ENCODE measurements around the gene SYT15. TPM values are rescaled to one million over a fixed set of nuclear protein-coding genes. Genes with fewer than 3 reads are reported as not detected.

Gene SYT15
- total and polyA plus RNA-seq, 2 of the 13 experiments (the other 11 are each of a cell fraction or from before 2014, with no cell fraction given), result 0.24 to 0.38 TPM

DNA sequence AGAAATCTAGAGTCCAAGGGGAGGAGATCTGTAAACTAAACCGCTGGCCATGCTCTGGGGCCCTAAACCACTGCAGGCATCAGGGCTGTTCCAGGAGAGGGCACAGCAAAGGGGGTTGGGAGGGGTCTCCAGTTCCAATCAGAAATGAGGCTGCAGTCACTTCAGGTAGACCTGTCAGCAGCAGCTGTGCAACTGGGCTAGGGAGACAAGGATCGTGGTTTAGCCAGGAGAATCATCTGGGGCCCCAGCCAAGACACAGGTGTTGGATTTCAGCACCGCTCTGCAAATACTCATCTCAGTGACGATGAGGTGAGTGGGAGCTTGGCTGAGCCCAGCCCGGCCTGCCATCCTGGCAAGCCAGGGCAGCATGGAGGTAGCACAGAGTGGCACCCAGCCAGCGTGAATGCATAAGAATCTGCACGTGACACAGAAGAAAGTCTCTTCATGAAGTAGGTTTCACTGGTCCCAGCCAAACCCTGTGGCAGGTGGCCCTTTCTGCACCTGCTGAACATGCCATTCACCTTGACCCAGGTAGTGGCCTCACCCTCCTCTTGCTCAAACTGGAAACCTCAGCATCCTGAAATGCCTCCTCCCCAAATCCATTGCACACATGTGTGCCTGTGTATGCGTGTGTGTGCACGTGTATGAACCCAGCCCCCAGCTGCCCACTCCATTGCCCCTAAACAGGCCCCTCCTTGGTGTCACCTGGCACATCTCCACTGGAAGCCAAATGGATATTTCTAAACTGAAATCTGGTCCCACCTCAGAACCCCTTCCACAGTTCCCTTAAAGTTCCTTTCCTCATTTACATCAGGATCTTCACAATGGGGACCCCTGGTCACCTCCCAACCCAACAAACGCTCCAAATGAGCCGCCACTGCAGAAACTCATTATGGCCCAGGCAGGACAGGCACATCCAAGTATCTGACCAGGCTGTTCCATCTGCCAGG, 32.1 kb upstream of the SYT15 start:
- Histone ChIP-seq H2AFZ (ENCODE audit: low read length) (no peak overlapping the region), H3K9me3 (ENCODE audit: low read length) (no peaks in the 10 kb centered on the region), H3K27me3 (ENCODE audit: control insufficient read depth in 1 of 2, insufficient read depth in 2 of 2, low read length in 2 of 2) (peaks cover 11 to 56% of the 10 kb centered on the region in 2 experiments), H3K4me1 (ENCODE audit: insufficient read depth, low read length) (no peaks in the 10 kb centered on the region), H3K27ac (ENCODE audit: extremely low read length, insufficient read depth, low read length) (no peak overlapping the region), H3K9ac (ENCODE audit: insufficient read depth, low read depth, low read length) (no peak overlapping the region), H3K79me2 (ENCODE audit: insufficient read depth, low read length) (no peaks in the 10 kb centered on the region), H4K20me1 (ENCODE audit: insufficient read depth, low read length) (no peaks in the 10 kb centered on the region), H3K4me3 (replicated peaks in 1 of 3; ENCODE audit: insufficient read depth in 1 of 3, low read depth in 2 of 3, low read length in 3 of 3) (no peak overlapping the region), H3K36me3 (replicated peaks in 1 of 2; ENCODE audit: control insufficient read depth in 1 of 2, insufficient read depth in 2 of 2, low read length in 2 of 2) (no peaks in the 10 kb centered on the region), H3K4me2 (ENCODE audit: low read depth, low read length) (no peak overlapping the region)
- WGBS (ENCODE audit: low lambda C conversion rate), result 13% methylated on average over 10 of the region's 11 CpGs
- ChIA-PET CTCF (ENCODE audit: low intra/inter-chr PET ratio, low total read pairs) (no interaction called here), POLR2A (no interaction called here)
- in situ Hi-C loops (cut with HindIII; ENCODE audit: extremely low pct_ligation_motif_present, low pct_unique_long_range_greater_than_20kb), result no loop called here
- ATAC-seq (no peak), FAIRE-seq (no peak), DNase-seq (ENCODE audit: low spot score) (no peak)
- TF ChIP-seq KLF11 (CRISPR knock-in tag; IDR thresholded peaks at IDR 0.05) (no peak), CENPX (CRISPR knock-in tag; IDR thresholded peaks at IDR 0.05) (no peak), ZNF766 (CRISPR knock-in tag; IDR thresholded peaks at IDR 0.05; ENCODE audit: borderline replicate concordance) (0 out of 2 replicates have a peak, but pooled peaks have one; percentile 6), ZNF878 (CRISPR knock-in tag; IDR thresholded peaks at IDR 0.05) (no peak), SP4 (CRISPR knock-in tag; IDR thresholded peaks at IDR 0.05) (no peak), ZNF747 (CRISPR knock-in tag; IDR thresholded peaks at IDR 0.05; ENCODE audit: borderline replicate concordance) (no peak)
- TF ChIP-seq, protein P1, sequence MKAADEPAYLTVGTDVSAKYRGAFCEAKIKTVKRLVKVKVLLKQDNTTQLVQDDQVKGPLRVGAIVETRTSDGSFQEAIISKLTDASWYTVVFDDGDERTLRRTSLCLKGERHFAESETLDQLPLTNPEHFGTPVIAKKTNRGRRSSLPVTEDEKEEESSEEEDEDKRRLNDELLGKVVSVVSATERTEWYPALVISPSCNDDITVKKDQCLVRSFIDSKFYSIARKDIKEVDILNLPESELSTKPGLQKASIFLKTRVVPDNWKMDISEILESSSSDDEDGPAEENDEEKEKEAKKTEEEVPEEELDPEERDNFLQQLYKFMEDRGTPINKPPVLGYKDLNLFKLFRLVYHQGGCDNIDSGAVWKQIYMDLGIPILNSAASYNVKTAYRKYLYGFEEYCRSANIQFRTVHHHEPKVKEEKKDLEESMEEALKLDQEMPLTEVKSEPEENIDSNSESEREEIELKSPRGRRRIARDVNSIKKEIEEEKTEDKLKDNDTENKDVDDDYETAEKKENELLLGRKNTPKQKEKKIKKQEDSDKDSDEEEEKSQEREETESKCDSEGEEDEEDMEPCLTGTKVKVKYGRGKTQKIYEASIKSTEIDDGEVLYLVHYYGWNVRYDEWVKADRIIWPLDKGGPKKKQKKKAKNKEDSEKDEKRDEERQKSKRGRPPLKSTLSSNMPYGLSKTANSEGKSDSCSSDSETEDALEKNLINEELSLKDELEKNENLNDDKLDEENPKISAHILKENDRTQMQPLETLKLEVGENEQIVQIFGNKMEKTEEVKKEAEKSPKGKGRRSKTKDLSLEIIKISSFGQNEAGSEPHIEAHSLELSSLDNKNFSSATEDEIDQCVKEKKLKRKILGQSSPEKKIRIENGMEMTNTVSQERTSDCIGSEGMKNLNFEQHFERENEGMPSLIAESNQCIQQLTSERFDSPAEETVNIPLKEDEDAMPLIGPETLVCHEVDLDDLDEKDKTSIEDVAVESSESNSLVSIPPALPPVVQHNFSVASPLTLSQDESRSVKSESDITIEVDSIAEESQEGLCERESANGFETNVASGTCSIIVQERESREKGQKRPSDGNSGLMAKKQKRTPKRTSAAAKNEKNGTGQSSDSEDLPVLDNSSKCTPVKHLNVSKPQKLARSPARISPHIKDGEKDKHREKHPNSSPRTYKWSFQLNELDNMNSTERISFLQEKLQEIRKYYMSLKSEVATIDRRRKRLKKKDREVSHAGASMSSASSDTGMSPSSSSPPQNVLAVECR (CRISPR knock-in tag; IDR thresholded peaks at IDR 0.05; ENCODE audit: borderline replicate concordance), result 0 out of 2 replicates have a peak, but pooled peaks have one; percentile 27
- TF ChIP-seq, protein P2, sequence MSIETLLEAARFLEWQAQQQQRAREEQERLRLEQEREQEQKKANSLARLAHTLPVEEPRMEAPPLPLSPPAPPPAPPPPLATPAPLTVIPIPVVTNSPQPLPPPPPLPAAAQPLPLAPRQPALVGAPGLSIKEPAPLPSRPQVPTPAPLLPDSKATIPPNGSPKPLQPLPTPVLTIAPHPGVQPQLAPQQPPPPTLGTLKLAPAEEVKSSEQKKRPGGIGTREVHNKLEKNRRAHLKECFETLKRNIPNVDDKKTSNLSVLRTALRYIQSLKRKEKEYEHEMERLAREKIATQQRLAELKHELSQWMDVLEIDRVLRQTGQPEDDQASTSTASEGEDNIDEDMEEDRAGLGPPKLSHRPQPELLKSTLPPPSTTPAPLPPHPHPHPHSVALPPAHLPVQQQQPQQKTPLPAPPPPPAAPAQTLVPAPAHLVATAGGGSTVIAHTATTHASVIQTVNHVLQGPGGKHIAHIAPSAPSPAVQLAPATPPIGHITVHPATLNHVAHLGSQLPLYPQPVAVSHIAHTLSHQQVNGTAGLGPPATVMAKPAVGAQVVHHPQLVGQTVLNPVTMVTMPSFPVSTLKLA (IDR thresholded peaks at IDR 0.05), result peak; percentile 77
- TF ChIP-seq, protein P3, sequence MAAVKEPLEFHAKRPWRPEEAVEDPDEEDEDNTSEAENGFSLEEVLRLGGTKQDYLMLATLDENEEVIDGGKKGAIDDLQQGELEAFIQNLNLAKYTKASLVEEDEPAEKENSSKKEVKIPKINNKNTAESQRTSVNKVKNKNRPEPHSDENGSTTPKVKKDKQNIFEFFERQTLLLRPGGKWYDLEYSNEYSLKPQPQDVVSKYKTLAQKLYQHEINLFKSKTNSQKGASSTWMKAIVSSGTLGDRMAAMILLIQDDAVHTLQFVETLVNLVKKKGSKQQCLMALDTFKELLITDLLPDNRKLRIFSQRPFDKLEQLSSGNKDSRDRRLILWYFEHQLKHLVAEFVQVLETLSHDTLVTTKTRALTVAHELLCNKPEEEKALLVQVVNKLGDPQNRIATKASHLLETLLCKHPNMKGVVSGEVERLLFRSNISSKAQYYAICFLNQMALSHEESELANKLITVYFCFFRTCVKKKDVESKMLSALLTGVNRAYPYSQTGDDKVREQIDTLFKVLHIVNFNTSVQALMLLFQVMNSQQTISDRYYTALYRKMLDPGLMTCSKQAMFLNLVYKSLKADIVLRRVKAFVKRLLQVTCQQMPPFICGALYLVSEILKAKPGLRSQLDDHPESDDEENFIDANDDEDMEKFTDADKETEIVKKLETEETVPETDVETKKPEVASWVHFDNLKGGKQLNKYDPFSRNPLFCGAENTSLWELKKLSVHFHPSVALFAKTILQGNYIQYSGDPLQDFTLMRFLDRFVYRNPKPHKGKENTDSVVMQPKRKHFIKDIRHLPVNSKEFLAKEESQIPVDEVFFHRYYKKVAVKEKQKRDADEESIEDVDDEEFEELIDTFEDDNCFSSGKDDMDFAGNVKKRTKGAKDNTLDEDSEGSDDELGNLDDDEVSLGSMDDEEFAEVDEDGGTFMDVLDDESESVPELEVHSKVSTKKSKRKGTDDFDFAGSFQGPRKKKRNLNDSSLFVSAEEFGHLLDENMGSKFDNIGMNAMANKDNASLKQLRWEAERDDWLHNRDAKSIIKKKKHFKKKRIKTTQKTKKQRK (IDR thresholded peaks at IDR 0.05; ENCODE audit: low read length), result no peak
- no TSS peak for BruUV-seq (replicated peaks)
- intact Hi-C loops (cut with micrococcal nuclease; ENCODE audit: unreplicated experiment), result no loop called here
